ENCODE results near the gene FLRT1.

The FLRT1 gene

DNA sequence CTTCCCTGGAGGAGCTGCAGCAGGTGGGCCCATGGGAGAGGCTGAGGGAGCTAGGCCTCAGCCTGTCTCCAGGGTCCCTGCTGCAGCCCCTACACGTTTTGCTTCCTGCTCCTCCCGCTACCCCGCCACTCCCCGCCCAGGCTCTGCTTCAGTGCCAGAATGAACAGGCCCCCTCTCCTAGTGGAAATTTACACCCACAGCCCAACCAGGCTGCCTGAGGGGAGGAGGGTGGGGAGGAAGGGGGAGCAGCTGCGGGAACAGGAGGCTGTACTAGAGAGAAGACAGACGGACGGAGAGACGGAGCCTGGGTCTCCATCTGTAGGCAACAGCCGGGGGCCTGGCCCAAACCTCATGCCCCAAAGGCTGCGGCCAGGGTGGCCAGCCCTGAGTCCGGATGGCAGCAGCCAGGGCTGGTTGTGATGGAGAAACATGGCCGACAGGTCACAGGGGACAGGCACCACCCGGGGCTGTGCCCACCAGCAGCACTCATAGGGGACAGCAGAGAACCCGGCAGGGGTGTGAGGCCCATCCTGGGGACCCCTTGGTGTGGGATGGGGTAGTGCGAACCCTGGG, 20.6 kb downstream of the FLRT1 start:
- Histone ChIP-seq H3K9ac (ENCODE audit: low read depth in 1 of 2, low read length in 2 of 2) (no peak overlapping the region), H3K4me1 (ENCODE audit: control insufficient read depth in 2 of 2, insufficient read depth in 2 of 2, low read length in 2 of 2) (peaks cover 0 to 5% of the 10 kb centered on the region in 2 donors), H3K4me3 (ENCODE audit: low read length in 2 of 2) (no peak overlapping the region), H3K27me3 (ENCODE audit: control insufficient read depth in 2 of 2, insufficient read depth in 2 of 2, low read length in 2 of 2) (peaks cover 2% of the 10 kb centered on the region in 2 donors), H3K36me3 (ENCODE audit: control insufficient read depth in 2 of 2, insufficient read depth in 2 of 2, low read length in 2 of 2) (no peaks in the 10 kb centered on the region), H3K27ac (ENCODE audit: low read depth in 2 of 2, low read length in 2 of 2) (no peak overlapping the region), H3K9me3 (ENCODE audit: control insufficient read depth in 2 of 2, low read length in 2 of 2) (no peaks in the 10 kb centered on the region)

DNA sequence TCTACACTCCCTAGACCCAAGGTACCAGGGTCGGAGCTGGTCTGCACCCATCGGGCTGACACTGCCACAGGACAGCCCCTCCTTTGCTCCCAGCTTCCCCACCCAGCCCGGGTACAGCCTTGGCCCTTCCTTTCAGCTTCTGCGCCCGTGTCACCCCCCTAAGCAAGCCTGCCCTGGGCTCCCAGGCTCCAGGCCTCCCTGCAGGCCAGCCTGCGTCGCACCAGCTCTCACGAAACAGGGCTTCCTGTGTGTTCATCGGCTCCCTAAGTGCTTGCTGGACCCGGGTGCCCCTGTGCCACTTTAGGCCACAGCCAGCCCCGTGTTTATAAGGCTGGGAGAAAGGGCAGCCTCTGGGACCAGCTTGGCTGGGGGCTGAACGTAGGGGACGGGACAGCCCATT, 21.1 kb downstream of the FLRT1 start:
- Histone ChIP-seq H3K4me3 (ENCODE audit: low read length in 2 of 2) (no peak overlapping the region), H3K9me3 (ENCODE audit: control insufficient read depth in 2 of 2, low read length in 2 of 2) (no peaks in the 10 kb centered on the region), H3K27ac (ENCODE audit: low read depth in 2 of 2, low read length in 2 of 2) (no peak overlapping the region), H3K4me1 (ENCODE audit: control insufficient read depth in 2 of 2, insufficient read depth in 2 of 2, low read length in 2 of 2) (peaks cover 0 to 6% of the 10 kb centered on the region in 2 donors), H3K36me3 (ENCODE audit: control insufficient read depth in 2 of 2, insufficient read depth in 2 of 2, low read length in 2 of 2) (no peaks in the 10 kb centered on the region), H3K27me3 (ENCODE audit: control insufficient read depth in 2 of 2, insufficient read depth in 2 of 2, low read length in 2 of 2) (peaks cover 2 to 4% of the 10 kb centered on the region in 2 donors), H3K9ac (ENCODE audit: low read depth in 1 of 2, low read length in 2 of 2) (no peak overlapping the region)

DNA sequence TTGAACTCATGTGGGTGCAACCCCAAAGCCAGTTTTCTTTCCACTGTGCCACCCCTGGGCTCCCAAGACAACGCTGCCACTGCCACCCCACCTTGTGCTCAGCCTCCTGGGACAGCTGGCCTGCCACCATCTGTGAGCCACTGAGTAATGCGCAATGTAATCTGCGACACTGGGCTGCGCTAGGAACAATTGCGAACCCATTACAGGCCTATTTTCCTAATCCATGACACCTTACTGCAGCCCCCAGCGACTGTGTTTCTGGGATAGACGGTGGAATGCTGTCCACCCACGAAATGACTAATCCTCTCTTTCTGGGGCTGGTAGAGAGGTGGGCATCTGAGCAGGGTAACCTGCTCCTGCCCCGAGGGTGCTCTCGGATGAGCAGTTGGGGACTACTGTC, 22.2 kb downstream of the FLRT1 start:
- H3K27ac ChIP-seq (ENCODE audit: low read depth in 2 of 2, low read length in 2 of 2): no peak overlapping the region
- H3K9me3 ChIP-seq (ENCODE audit: control insufficient read depth in 2 of 2, low read length in 2 of 2): no peaks in the 10 kb centered on the region
- peaks cover 0 to 6% of the 10 kb centered on the region in 2 donors for H3K4me1 ChIP-seq (ENCODE audit: control insufficient read depth in 2 of 2, insufficient read depth in 2 of 2, low read length in 2 of 2)
- no peak overlapping the region for H3K9ac ChIP-seq (ENCODE audit: low read depth in 1 of 2, low read length in 2 of 2)
- H3K4me3 ChIP-seq (ENCODE audit: low read length in 2 of 2): no peak overlapping the region
- H3K36me3 ChIP-seq (ENCODE audit: control insufficient read depth in 2 of 2, insufficient read depth in 2 of 2, low read length in 2 of 2): no peaks in the 10 kb centered on the region
- H3K27me3 ChIP-seq (ENCODE audit: control insufficient read depth in 2 of 2, insufficient read depth in 2 of 2, low read length in 2 of 2): peaks cover 2 to 8% of the 10 kb centered on the region in 2 donors

DNA sequence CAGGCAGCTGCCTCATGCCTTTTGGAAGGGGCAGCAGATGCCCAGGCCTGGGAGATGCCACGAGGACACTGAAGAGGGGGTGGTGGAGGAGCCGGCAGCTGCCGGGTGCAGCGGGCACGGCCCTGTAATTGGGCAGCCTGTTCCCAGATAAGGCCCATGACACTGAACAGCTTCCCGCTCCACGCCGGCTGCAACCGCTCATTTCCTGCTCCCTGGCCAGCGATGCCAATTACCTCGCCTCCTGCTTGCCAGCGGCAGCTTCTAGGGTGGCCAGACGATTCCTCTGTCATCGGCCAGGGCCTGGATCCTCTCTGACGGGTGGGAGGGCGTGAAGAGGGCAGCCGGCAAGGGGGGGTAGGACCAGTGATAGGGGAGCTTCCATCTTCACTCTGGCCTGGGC, 22.8 kb downstream of the FLRT1 start:
- H3K36me3 ChIP-seq (ENCODE audit: control insufficient read depth in 2 of 2, insufficient read depth in 2 of 2, low read length in 2 of 2): no peaks in the 10 kb centered on the region
- no peak overlapping the region for H3K9ac ChIP-seq (ENCODE audit: low read depth in 1 of 2, low read length in 2 of 2)
- peaks cover 2 to 9% of the 10 kb centered on the region in 2 donors for H3K27me3 ChIP-seq (ENCODE audit: control insufficient read depth in 2 of 2, insufficient read depth in 2 of 2, low read length in 2 of 2)
- H3K27ac ChIP-seq (ENCODE audit: low read depth in 2 of 2, low read length in 2 of 2): no peak overlapping the region
- H3K9me3 ChIP-seq (ENCODE audit: control insufficient read depth in 2 of 2, low read length in 2 of 2): no peaks in the 10 kb centered on the region
- no peak overlapping the region for H3K4me3 ChIP-seq (ENCODE audit: low read length in 2 of 2)
- peaks cover 0 to 6% of the 10 kb centered on the region in 2 donors for H3K4me1 ChIP-seq (ENCODE audit: control insufficient read depth in 2 of 2, insufficient read depth in 2 of 2, low read length in 2 of 2)

DNA sequence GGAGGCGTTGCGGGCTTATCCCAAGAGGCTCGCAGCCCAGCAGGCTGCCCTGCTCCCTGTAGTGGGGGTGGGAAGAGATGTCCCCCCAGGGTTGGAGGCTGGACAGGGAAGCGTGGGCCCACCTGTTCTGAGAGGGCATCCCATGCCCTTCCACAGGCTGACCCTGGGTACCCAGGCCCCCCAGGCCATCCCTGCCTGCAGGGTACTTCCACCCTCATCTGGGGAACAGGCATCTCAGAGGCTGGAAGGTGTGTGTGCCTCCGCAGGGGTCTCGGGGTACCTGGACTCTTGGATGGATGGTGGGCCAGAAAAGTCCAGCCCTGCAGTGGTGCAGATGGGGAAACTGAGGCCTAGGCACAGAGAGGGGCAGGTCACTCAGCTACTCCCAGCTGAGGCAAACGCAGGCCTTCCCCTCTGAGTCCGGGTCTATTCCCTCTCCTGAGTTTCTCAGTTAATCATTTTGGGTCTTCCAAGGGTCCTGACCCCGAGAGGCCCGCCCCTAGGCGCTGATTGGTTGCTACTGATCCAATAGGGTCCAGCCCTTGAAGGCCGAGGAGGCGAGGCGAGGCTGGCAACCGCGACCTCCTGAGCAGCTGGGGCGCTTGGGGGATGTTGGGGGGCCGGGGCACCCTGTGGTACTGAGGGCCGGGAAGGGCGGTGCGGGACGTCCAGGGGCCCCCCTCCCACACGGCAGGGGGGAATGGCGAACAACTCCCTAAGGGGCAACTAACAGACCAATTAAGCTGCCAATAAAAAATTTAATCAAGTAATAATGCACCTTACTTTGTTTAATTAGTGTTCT, 23.8 kb downstream of the FLRT1 start:
- Histone ChIP-seq H3K4me3 (ENCODE audit: low read length in 2 of 2) (no peak overlapping the region), H3K4me1 (ENCODE audit: control insufficient read depth in 2 of 2, insufficient read depth in 2 of 2, low read length in 2 of 2) (peaks cover 0 to 6% of the 10 kb centered on the region in 2 donors), H3K9me3 (ENCODE audit: control insufficient read depth in 2 of 2, low read length in 2 of 2) (no peaks in the 10 kb centered on the region), H3K9ac (ENCODE audit: low read depth in 1 of 2, low read length in 2 of 2) (no peak overlapping the region), H3K36me3 (ENCODE audit: control insufficient read depth in 2 of 2, insufficient read depth in 2 of 2, low read length in 2 of 2) (no peaks in the 10 kb centered on the region), H3K27me3 (ENCODE audit: control insufficient read depth in 2 of 2, insufficient read depth in 2 of 2, low read length in 2 of 2) (peaks cover 2 to 9% of the 10 kb centered on the region in 2 donors), H3K27ac (ENCODE audit: low read depth in 2 of 2, low read length in 2 of 2) (no peak overlapping the region)

DNA sequence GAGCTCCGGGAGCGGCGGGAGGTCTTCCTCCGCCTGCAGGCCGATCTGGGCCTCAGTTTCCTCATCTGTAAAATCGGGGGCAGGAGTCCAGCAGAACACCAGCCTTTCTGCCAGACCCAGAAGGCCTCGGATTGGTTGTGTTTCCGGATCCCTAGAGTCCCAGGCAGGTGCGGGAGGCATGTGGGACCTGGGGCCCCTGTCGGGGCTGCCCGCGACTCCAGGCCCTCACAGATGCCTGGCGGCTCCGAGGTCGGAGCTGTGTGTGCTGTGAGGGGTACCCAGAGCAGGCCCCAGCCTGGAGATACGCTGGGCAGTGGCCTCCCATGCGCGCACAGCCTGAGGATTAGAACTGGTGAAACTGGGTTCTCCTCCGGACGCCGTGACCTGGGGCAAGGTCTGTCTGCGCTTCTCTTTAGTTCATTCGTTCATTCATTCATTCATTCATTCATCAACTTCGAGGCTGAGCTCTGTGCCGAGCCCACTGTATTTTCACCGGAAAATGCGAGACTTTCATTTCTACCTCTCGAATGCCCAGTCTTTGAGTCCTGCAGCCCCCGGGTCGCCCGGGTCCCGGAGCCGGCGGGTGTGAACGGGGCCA, 24.6 kb downstream of the FLRT1 start:
- H3K9ac ChIP-seq (ENCODE audit: low read depth in 1 of 2, low read length in 2 of 2): no peak overlapping the region
- H3K27ac ChIP-seq (ENCODE audit: low read depth in 2 of 2, low read length in 2 of 2): no peak overlapping the region
- H3K4me1 ChIP-seq (ENCODE audit: control insufficient read depth in 2 of 2, insufficient read depth in 2 of 2, low read length in 2 of 2): peaks cover 0 to 6% of the 10 kb centered on the region in 2 donors
- H3K36me3 ChIP-seq (ENCODE audit: control insufficient read depth in 2 of 2, insufficient read depth in 2 of 2, low read length in 2 of 2): no peaks in the 10 kb centered on the region
- peaks cover 2 to 9% of the 10 kb centered on the region in 2 donors for H3K27me3 ChIP-seq (ENCODE audit: control insufficient read depth in 2 of 2, insufficient read depth in 2 of 2, low read length in 2 of 2)
- H3K4me3 ChIP-seq (ENCODE audit: low read length in 2 of 2): peak overlapping the region; percentile 14 to 31
- no peaks in the 10 kb centered on the region for H3K9me3 ChIP-seq (ENCODE audit: control insufficient read depth in 2 of 2, low read length in 2 of 2)

DNA sequence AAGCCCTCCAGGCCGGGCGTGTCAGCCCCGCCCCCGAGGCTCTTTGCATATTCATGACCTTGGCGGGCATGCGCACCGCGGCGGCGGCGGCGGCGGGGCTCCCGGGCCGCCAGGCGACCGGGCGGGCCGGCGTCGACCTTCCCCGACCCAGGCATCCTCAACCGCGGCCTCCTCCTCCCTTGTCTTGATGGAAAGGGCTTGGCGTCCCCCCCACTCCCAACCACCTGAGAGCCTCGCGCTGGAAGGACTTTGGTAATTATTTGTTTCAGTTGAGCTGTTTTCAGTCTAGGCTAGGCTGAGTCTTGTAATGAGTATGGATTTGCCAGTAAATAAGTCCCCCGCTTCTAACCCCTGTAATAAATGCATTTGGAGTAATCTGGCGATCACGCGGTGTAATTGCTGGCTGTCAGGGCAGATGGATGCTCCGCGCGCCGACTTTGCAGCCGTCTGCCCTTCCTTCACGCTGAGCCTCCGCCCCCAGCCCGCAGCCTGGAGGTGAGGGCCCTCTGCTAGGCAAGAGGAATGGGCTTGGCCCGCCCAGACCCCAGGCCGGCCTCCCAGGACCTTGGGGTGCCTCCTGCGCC, 25.2 kb downstream of the FLRT1 start:
- H3K4me1 ChIP-seq (ENCODE audit: control insufficient read depth in 2 of 2, insufficient read depth in 2 of 2, low read length in 2 of 2): peaks cover 0 to 6% of the 10 kb centered on the region in 2 donors
- H3K36me3 ChIP-seq (ENCODE audit: control insufficient read depth in 2 of 2, insufficient read depth in 2 of 2, low read length in 2 of 2): no peaks in the 10 kb centered on the region
- peaks cover 2 to 9% of the 10 kb centered on the region in 2 donors for H3K27me3 ChIP-seq (ENCODE audit: control insufficient read depth in 2 of 2, insufficient read depth in 2 of 2, low read length in 2 of 2)
- H3K27ac ChIP-seq (ENCODE audit: low read depth in 2 of 2, low read length in 2 of 2): no peak overlapping the region
- no peaks in the 10 kb centered on the region for H3K9me3 ChIP-seq (ENCODE audit: control insufficient read depth in 2 of 2, low read length in 2 of 2)
- peak overlapping the region; percentile 14 to 63 for H3K4me3 ChIP-seq (ENCODE audit: low read length in 2 of 2)
- H3K9ac ChIP-seq (ENCODE audit: low read depth in 1 of 2, low read length in 2 of 2): no peak overlapping the region

DNA sequence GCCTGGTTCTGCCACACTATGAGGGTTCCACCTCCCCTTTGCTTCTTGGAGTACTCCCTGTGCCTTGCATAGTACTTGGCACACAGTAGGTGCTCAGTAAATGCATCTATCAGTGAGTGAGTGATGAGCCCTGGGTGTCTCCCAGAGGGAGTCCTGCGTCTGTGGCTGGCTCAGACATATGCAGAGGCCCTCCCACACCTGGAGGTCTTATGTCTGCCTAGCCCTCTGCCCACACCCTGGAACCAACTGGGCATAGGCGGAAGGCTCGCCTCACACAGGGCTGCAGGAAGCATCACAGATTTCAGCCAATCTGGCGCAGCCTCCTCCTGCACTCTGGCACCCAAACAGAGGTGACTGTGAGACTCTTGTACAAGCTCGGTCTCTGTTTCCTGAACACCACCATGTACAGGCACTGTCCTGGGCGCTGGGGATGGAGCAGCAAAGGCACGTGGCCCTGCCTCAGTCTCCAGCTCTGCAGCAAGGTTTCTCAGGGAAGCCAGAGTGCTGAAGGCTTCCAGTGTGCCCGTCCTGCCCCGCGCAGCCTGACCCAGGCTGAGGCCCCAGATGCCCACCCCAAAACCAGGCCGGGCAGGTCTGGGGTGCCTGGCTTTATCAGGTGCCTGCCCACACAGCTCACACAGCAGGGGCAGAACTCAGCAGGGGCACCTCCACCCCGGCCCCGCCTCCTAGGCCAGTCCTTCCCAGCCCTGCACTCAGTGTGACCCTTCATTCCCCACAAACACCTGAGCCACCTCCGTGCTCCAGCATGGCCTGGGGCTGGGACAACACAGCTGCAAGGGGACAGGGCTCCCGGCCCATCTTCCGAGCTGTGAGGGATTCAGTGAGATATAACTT, 26.7 kb downstream of the FLRT1 start:
- Histone ChIP-seq H3K4me3 (ENCODE audit: low read length in 2 of 2) (no peak overlapping the region), H3K27ac (ENCODE audit: low read depth in 2 of 2, low read length in 2 of 2) (no peak overlapping the region), H3K36me3 (ENCODE audit: control insufficient read depth in 2 of 2, insufficient read depth in 2 of 2, low read length in 2 of 2) (no peaks in the 10 kb centered on the region), H3K4me1 (ENCODE audit: control insufficient read depth in 2 of 2, insufficient read depth in 2 of 2, low read length in 2 of 2) (peaks cover 0 to 6% of the 10 kb centered on the region in 2 donors), H3K9ac (ENCODE audit: low read depth in 1 of 2, low read length in 2 of 2) (no peak overlapping the region), H3K9me3 (ENCODE audit: control insufficient read depth in 2 of 2, low read length in 2 of 2) (no peaks in the 10 kb centered on the region), H3K27me3 (ENCODE audit: control insufficient read depth in 2 of 2, insufficient read depth in 2 of 2, low read length in 2 of 2) (peaks cover 2 to 9% of the 10 kb centered on the region in 2 donors)

DNA sequence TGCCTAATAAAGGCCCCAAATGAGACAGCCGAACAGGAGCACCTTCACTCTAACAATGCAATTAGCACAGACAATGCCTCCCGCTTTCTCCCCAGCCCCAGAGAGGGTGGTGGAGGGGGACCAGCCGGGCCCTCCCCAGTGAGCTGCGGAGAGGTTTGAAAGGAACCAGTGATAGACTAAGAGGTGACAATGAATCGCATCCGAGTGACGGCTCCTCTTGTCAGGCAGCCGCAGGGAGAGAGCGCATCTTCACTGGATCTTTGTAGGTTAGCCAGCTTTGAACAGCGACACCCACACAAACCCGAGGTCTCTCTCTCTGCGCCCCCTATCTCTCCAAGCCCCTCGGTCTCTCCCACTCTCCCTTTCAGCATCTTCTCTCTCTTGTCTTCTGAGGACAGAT, 28.0 kb downstream of the FLRT1 start:
- peaks cover 0 to 6% of the 10 kb centered on the region in 2 donors for H3K4me1 ChIP-seq (ENCODE audit: control insufficient read depth in 2 of 2, insufficient read depth in 2 of 2, low read length in 2 of 2)
- H3K27me3 ChIP-seq (ENCODE audit: control insufficient read depth in 2 of 2, insufficient read depth in 2 of 2, low read length in 2 of 2): peaks cover 2 to 9% of the 10 kb centered on the region in 2 donors
- H3K36me3 ChIP-seq (ENCODE audit: control insufficient read depth in 2 of 2, insufficient read depth in 2 of 2, low read length in 2 of 2): no peaks in the 10 kb centered on the region
- no peaks in the 10 kb centered on the region for H3K9me3 ChIP-seq (ENCODE audit: control insufficient read depth in 2 of 2, low read length in 2 of 2)
- H3K27ac ChIP-seq (ENCODE audit: low read depth in 2 of 2, low read length in 2 of 2): no peak overlapping the region
- no peak overlapping the region for H3K4me3 ChIP-seq (ENCODE audit: low read length in 2 of 2)
- H3K9ac ChIP-seq (ENCODE audit: low read depth in 1 of 2, low read length in 2 of 2): no peak overlapping the region

Measured in mucosa of rectum (tissue), 2 donors.